HUDEP-2 (cell line): ENCODE data around the gene PRPF4.
"Not testable (repeated sequence)": the region's sequence is repeated elsewhere in the genome, so short reads cannot be mapped to it uniquely, and the experiment has no call there.

Experiments used
- DNase-seq, 76 experiments: peaks; one replicate each; lab custom pipeline; 2025; ENCODE audit not compliant: unreplicated experiment in 76 of 76; lab: John Stamatoyannopoulos, UW

The PRPF4 gene

DNA sequence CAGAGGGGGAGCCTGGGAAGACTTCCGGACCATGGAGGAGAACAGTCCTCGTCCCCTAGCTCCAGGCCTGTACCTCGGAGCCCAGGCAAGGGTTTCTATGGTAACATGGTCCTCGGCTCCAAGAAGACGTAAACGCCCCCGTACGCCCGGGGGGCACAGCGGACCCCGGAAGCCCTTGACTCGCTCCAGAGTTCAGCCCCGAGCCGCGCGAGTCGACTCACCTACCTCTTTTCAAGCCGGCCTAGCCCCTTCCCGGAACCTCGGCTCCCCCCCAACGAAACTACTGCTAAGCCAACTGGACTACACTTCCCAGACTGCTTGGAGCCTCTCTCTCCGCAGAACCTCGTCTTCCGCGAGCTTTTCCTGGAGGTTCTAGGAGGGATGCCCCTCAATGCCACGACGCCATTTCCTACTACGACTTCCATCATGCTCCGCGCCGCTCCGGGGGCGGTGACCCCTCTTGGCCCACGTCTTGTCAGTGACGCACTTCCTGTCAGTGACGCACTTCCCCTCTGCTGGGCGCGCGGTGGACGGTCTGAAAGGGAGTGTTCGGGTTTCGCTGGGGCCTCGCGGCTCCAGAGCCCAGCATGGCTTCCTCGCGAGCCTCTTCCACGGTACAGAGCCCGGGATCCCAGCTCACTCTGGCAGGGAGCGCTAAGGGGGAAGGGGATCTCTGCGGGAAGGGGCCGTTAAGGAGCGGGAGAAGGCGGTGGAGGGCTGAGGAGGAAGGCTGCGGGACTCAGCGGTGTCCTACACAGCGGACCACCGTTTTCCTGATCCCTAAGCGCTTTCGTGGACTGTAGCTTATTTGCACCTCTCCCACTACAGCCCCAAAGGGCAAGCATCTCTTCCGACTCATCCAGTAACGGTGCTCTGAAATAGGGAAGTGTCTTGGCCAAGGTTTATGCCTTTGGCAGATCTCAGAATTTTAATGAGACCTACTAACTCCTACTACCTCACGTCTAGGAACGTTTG is at the start of gene PRPF4, which contains the start of gene CDC26:
PRPF4 (plus strand) TSS at position 502 of the 975 bp plus-strand sequence; CDS start at position 588, 86 bp downstream.
CDC26 (minus strand) TSS at position 416 of the 975 bp plus-strand sequence. CDS start 3,065 bp downstream, outside the sequence.
- DNase-seq: peak; percentile 54 to 95 (median 90)

- DNase-seq: no peak
These were observed 48.0 kb upstream of the PRPF4 start for GRCh38 chr9:113227436-113227835.

DNA sequence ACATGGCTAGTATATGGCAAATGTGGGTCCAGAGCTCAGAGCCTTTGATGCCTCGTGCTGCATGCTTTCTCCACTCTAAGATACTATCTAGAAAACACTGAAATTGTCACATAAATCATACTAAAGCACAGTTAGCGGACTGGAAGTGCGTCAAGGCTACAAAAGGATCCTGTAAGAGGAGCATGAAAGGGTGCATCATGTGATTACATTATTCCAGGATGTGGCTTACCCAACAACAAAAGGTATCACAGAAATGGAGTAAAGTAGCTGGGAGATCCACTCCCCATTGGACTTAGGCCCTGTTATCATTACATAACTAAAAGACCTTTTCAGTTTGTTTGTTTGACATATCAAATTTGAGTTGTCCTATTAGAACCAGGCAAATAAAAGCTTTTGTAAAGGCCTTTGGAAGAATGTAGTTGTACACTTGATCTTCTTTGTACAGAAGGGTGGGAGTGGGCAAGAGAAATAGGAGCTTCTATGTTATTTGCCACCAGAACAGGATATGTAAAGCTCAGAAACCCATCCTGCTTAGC is 47.3 kb upstream of the PRPF4 start:
- no peak for DNase-seq

GRCh38 chr9:113231701-113232100 is 43.8 kb upstream of the PRPF4 start:
- peak in 21 of 76 experiments; percentile 5 to 61 (median 27) for DNase-seq

- DNase-seq: peak in 1 of 76 experiments; percentile 15
These were observed 39.7 kb upstream of the PRPF4 start for GRCh38 chr9:113235701-113236255.

GRCh38 chr9:113237026-113237425 is 38.4 kb upstream of the PRPF4 start:
- no peak for DNase-seq

- no peak for DNase-seq
These were observed 37.1 kb upstream of the PRPF4 start for GRCh38 chr9:113238202-113238858.

DNA sequence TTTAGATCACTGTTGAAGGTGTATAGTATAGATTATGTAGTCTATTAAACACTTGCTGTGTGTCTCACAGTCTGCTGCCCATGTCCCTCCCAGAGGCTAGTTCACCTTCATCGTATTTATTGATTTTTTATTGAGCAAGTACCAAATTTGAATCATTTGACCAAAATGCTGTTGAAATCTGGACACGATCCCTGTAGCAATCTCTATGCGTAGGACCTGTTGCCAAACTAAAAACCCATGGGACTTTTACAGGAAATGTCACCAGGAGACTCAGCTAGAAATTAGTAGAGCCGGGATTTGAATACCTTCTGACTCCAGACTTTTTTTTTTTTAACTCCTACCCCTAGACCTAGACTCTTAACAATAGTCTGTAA is 36.6 kb upstream of the PRPF4 start:
- DNase-seq: no peak

DNA sequence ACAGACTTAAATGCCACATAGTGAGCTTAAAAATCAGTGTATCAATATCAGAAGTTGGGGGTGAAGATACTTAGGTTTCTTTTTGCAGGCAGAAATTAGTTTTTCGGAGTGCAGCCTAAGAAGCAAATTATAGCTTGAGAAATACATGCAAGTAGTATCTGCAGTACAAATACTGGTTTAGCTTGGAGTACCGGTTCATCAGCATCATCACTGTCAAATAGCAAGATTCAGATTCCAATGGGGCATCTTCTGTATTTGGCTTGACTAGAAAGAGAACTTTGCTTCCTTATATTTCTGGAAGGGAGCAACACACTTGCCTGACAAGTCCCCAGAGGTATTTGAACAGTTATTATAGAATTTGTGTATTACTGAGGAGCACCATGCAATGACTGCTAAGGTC is 34.3 kb upstream of the PRPF4 start:
- DNase-seq: no peak

- no peak for DNase-seq
These were observed 30.9 kb upstream of the PRPF4 start for GRCh38 chr9:113244556-113244955.

GRCh38 chr9:113245894-113246293 is 29.6 kb upstream of the PRPF4 start:
- DNase-seq: no peak

DNA sequence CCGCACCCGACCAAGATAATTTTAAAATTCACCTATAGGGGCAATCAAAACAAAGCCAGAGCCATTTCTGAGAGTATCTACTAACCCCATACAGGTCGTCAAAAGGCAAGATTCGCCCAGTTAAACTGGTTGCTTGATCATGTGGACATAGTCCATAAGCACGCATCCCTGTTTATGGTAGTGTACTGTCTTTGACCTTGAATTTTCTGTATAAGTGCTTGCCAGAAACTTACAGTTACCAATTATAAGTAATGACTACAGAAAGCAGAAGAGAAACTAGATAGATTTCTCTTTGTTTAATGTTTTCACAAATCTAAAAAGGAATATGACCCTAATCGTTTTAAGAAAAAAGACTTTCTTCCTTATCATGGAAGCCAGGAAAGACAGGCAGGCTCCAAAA is 28.5 kb upstream of the PRPF4 start:
- DNase-seq: no peak

DNA sequence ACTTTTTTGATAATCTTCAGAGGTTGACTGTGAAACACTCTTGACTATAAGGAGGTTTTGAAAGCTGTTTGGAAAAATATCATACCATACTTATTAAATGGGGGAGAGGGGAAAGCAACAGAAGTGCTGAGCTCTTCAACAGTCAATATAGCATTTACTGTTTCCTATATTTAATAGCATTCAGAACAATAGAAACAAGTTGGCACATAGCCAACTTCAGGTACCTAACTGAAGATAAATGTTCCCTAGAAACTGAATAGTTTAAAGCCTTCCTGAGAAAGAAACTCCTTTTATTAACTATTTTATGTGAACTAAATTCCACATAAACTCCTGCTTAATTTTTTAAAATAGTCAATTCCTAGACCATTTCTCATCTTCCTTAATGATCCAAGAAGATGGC is 27.8 kb upstream of the PRPF4 start:
- DNase-seq: no peak

DNA sequence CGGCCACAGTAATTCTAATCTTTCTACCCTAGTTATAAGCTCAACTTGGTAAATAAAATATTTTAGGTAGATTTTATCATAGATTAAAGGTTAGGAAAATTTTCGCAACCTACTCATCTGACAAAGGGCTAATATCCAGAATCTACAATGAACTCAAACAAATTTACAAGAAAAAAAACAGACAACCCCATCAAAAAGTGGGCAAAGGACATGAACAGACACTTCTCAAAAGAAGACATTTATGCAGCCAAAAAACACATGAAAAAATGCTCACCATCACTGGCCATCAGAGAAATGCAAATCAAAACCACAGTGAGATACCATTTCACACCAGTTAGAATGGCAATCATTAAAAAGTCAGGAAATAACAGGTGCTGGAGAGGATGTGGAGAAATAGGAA is 25.8 kb upstream of the PRPF4 start:
- DNase-seq: not testable (repeated sequence)

DNA sequence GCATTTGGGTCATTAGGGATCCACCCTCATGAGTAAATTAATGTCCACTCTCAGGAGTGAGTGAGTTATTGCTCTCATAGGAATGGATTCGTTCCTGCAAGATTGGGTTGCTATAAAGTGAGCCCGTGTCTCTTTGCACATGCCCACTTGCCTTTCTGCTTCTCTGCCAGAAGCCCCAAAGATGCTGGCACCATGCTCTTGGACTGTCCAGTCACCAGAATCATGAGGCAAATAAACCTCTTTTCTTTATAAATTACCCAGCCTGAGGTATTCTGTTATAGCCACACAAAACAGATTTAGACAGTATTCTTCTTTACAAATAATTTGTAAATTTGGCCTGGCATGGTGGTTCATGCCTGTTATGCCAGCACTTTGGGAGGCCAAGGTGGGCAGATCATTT is 24.7 kb upstream of the PRPF4 start:
- DNase-seq: no peak

DNA sequence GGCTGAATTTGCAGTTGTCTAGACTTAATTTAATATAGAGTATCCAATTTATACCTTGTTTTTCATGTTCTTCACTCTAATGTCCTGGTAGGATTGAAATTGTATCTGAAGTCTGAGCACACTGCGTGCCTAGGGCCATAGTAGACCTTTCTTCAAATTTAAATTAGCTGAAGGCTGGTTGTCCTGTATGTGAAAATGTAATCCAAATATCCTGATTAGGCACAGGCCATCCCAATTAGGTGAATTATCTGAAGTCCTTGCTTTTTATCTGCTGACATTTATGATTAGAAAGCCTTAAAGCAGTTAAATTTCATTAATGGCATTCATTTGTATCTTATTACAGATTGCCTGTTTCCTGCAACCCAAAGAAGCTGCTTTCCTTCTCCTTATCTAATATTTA is 20.5 kb upstream of the PRPF4 start:
- DNase-seq: no peak

DNA sequence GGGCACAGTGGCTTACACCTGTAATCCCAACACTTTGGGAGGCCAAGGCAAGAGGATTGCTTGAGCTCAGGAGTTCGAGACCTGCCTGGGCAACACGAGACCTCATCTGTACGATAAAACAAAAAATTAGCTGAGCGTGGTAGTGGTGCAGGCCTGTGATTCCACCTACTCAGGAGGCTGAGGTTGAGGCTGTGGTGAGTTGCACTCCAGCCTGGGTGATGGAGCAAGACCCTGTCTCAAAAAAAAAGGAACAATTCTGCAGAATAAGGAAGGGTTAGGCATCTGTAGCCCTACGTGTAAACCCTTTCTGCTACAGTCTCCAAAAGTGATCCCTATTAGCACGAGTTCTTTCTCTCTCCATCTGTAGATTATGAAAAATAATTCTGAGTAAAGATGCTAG is 20.0 kb upstream of the PRPF4 start:
- no peak for DNase-seq

DNA sequence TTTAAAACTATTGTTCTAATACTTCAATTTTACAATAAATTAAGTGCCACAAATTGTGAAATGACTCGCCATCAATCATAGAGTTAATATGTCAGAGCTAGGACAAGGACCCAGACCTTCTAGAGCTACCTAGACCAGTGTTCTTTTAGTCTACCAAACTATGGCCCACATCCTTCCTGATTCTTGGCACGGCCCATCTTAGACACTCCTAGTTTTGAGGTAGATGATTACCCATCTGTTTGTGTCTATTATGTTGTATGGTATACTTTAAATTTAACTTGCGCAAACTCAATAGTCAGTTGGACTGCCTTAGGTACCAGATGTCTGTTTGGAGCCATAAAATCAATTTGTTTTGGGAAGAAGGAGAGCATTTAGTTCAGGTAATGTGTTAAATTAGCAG is 17.6 kb upstream of the PRPF4 start:
- no peak for DNase-seq

DNA sequence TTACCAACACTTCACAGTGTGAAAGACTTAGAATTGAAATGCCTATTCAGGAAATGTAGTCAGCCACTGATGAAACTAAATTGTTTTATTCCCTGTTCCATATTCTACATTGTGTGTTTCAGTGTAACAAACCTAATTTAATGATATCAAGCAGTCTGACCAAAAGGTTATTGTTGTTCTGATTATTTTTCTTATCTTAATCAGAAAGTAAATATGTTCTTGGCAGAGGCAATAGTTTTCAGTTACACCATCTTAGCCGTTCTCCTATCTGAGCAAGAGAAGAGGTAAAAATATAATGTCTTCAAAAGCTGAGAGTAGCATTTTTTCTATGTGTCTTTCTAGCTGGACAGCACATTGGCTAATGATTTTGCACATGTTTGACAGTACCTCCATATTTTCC is 17.2 kb upstream of the PRPF4 start:
- no peak for DNase-seq

DNA sequence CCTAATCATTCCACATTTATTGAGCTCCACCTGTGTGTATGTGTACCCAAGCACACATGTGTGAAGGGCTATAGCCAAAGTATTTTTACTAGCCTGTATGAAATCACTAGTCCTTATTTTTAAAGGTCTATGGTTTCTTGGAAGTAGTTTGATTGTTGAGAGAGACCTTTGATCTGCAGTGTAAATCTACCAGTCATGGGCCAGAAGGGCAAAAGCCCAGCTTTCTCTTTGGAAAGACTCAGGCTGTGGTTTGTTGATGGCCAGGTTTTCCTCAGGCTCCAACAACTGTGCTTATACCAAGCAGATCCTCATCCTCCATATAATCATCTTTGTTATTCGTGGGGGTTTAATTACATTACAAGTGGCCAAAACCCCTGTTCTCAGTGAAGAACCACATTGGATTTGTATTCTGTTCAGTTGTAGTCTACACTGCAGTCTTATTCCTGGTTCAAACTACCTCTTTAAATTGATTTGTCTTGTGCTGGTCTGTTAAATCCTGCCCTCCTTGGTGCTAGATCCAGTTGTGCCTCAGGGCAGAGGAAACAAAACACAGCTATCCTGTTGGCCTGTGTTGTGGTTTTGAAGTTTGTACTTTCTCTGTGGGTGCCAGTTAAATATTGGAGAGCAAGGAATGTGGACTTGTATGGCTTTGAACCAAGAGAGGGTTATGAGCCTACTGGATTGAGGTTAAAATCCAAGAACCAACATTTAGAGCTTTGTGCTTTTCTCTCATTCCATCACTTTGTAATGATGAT is 13.4 kb upstream of the PRPF4 start:
- DNase-seq: no peak
